ENCODE measurements around the gene TEX14.

DNA sequence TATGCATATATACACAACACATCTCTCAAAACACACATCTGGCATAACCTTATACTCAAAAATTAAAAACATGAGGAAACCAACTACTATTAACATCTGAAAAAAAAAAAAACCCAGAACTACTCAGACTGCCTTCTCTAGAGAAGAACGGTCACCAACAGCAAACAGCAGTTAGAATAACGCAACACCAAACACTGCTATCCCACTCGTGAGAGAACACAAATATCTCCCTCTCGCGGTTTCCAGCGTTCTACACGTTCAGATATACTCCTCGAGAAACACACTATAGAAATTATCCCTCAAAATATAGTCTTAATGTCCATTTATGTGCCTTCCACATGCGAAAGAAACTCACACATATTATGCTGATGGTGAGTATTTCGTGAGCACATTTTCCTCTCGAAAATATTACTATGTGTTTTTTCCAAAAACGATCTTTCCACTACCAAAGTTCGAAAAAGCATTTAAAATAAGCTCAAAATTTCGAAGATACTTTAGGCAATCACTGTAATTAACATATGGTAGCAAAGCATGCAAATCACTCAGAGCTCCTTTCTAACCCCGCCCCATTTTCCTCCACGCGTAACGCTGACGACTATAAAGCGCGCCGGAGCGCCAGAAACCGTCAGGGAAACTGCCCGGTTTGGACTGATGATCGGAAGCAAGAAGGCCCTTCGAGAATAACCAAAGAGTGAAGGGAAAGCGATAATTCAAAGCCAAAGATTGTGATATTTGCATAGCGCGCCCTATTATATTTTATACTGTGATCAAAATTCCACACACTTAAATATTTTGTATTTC is 60.1 kb downstream of the TEX14 start:
- TF ChIP-seq, protein P1, sequence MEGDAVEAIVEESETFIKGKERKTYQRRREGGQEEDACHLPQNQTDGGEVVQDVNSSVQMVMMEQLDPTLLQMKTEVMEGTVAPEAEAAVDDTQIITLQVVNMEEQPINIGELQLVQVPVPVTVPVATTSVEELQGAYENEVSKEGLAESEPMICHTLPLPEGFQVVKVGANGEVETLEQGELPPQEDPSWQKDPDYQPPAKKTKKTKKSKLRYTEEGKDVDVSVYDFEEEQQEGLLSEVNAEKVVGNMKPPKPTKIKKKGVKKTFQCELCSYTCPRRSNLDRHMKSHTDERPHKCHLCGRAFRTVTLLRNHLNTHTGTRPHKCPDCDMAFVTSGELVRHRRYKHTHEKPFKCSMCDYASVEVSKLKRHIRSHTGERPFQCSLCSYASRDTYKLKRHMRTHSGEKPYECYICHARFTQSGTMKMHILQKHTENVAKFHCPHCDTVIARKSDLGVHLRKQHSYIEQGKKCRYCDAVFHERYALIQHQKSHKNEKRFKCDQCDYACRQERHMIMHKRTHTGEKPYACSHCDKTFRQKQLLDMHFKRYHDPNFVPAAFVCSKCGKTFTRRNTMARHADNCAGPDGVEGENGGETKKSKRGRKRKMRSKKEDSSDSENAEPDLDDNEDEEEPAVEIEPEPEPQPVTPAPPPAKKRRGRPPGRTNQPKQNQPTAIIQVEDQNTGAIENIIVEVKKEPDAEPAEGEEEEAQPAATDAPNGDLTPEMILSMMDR (IDR thresholded peaks at IDR 0.05), result peak; percentile 41
- TF ChIP-seq TAF1 (IDR thresholded peaks at IDR 0.05; ENCODE audit: borderline replicate concordance, low read depth, low read length), result peak; percentile 96
- TF ChIP-seq FOXJ3 (CRISPR knock-in tag; IDR thresholded peaks at IDR 0.05), result peak; percentile 66
- TF ChIP-seq, protein P2, sequence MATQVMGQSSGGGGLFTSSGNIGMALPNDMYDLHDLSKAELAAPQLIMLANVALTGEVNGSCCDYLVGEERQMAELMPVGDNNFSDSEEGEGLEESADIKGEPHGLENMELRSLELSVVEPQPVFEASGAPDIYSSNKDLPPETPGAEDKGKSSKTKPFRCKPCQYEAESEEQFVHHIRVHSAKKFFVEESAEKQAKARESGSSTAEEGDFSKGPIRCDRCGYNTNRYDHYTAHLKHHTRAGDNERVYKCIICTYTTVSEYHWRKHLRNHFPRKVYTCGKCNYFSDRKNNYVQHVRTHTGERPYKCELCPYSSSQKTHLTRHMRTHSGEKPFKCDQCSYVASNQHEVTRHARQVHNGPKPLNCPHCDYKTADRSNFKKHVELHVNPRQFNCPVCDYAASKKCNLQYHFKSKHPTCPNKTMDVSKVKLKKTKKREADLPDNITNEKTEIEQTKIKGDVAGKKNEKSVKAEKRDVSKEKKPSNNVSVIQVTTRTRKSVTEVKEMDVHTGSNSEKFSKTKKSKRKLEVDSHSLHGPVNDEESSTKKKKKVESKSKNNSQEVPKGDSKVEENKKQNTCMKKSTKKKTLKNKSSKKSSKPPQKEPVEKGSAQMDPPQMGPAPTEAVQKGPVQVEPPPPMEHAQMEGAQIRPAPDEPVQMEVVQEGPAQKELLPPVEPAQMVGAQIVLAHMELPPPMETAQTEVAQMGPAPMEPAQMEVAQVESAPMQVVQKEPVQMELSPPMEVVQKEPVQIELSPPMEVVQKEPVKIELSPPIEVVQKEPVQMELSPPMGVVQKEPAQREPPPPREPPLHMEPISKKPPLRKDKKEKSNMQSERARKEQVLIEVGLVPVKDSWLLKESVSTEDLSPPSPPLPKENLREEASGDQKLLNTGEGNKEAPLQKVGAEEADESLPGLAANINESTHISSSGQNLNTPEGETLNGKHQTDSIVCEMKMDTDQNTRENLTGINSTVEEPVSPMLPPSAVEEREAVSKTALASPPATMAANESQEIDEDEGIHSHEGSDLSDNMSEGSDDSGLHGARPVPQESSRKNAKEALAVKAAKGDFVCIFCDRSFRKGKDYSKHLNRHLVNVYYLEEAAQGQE (IDR thresholded peaks at IDR 0.05; ENCODE audit: low read depth, low read length), result peak; percentile 84
- TF ChIP-seq JUND (IDR thresholded peaks at IDR 0.05), result peak; percentile 92
- TF ChIP-seq POLR2AphosphoS5 (IDR thresholded peaks at IDR 0.05; ENCODE audit: low read depth, low read length), result peak; percentile 100
- TF ChIP-seq, protein P3, sequence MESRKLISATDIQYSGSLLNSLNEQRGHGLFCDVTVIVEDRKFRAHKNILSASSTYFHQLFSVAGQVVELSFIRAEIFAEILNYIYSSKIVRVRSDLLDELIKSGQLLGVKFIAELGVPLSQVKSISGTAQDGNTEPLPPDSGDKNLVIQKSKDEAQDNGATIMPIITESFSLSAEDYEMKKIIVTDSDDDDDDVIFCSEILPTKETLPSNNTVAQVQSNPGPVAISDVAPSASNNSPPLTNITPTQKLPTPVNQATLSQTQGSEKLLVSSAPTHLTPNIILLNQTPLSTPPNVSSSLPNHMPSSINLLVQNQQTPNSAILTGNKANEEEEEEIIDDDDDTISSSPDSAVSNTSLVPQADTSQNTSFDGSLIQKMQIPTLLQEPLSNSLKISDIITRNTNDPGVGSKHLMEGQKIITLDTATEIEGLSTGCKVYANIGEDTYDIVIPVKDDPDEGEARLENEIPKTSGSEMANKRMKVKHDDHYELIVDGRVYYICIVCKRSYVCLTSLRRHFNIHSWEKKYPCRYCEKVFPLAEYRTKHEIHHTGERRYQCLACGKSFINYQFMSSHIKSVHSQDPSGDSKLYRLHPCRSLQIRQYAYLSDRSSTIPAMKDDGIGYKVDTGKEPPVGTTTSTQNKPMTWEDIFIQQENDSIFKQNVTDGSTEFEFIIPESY (IDR thresholded peaks at IDR 0.05; ENCODE audit: borderline replicate concordance, low read depth), result peak; percentile 95
- peak; percentile 83 for TF ChIP-seq RCOR1 (IDR thresholded peaks at IDR 0.05; ENCODE audit: low read length)
- peak; percentile 71; the same call in 1 of the 2 replicates for TF ChIP-seq MXI1 (IDR thresholded peaks at IDR 0.05; ENCODE audit: low read depth, low read length)
- peak; percentile 100 for TF ChIP-seq SIN3A (IDR thresholded peaks at IDR 0.05; ENCODE audit: borderline replicate concordance, low read depth, low read length)
- TF ChIP-seq YY1 (IDR thresholded peaks at IDR 0.05; ENCODE audit: low read depth), result no peak
- TF ChIP-seq, protein P4, sequence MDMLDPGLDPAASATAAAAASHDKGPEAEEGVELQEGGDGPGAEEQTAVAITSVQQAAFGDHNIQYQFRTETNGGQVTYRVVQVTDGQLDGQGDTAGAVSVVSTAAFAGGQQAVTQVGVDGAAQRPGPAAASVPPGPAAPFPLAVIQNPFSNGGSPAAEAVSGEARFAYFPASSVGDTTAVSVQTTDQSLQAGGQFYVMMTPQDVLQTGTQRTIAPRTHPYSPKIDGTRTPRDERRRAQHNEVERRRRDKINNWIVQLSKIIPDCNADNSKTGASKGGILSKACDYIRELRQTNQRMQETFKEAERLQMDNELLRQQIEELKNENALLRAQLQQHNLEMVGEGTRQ (IDR thresholded peaks at IDR 0.05; ENCODE audit: borderline replicate concordance, low read depth, low read length), result no peak
- TF ChIP-seq, protein P5, sequence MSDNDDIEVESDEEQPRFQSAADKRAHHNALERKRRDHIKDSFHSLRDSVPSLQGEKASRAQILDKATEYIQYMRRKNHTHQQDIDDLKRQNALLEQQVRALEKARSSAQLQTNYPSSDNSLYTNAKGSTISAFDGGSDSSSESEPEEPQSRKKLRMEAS (IDR thresholded peaks at IDR 0.05; ENCODE audit: low read depth), result peak; percentile 50
- peak; percentile 85 for TF ChIP-seq TEAD4 (IDR thresholded peaks at IDR 0.05; ENCODE audit: borderline replicate concordance, insufficient read depth)

All from SK-N-SH (cell line).